Fibroblast of lung (primary cell): ENCODE results near the gene TMEM117. TPM values are rescaled to one million over a fixed set of nuclear protein-coding genes. Genes with fewer than 3 reads are reported as not detected.

Experiments
- DNase-seq, 2 donors: peaks; one replicate each; pipeline versions ENCODE4 v3.0.0 to v3.0.0-alpha.2; 2010; ENCODE audit warnings: low read depth in 2 of 2
- H2AFZ ChIP-seq: 2 replicates; pipeline ENCODE4 v1.5.1; 2012; ENCODE audit warnings: low read length, control low read depth, inconsistent platforms
- H3K27ac ChIP-seq: 2 replicates; pipeline ENCODE4 v1.5.1; 2011; ENCODE audit warnings: low read length, control low read depth; ENCODE audit not compliant: insufficient read depth
- H3K27me3 ChIP-seq: 2 replicates; pipeline ENCODE4 v1.5.1; 2011; ENCODE audit warnings: mild to moderate bottlenecking, low read length; ENCODE audit not compliant: control insufficient read depth, insufficient read depth
- H3K36me3 ChIP-seq: 2 replicates; pipeline ENCODE4 v1.5.1; 2011; ENCODE audit warnings: low read length; ENCODE audit not compliant: control insufficient read depth, insufficient read depth
- H3K4me1 ChIP-seq: 2 replicates; pipeline ENCODE4 v1.5.1; 2011; ENCODE audit warnings: low read length; ENCODE audit not compliant: control insufficient read depth, insufficient read depth; ENCODE audit errors: extremely low read depth
- H3K4me2 ChIP-seq: 2 replicates; pipeline ENCODE4 v1.5.1; 2011; ENCODE audit warnings: low read length, control low read depth; ENCODE audit not compliant: insufficient read depth; ENCODE audit errors: extremely low read depth
- H3K4me3 ChIP-seq, 4 experiments: fragments of 200-600 bp in 1 of 4; sonication (generic) in 1 of 4; replicated peaks in 1 of 4; 2 replicates each; pipeline ENCODE4 v1.5.1; 2011 to 2016; ENCODE audit warnings: low read length in 4 of 4, low read depth in 3 of 4, mild to moderate bottlenecking in 3 of 4, control low read depth in 2 of 4, inconsistent platforms in 1 of 4, mixed read lengths in 1 of 4; ENCODE audit not compliant: insufficient read depth in 1 of 4; ENCODE audit errors: control extremely low read depth in 1 of 4
- H3K79me2 ChIP-seq: 2 replicates; pipeline ENCODE4 v1.5.1; 2012; ENCODE audit warnings: mild to moderate bottlenecking, low read length, inconsistent platforms; ENCODE audit not compliant: control insufficient read depth, insufficient read depth
- H3K9ac ChIP-seq: 2 replicates; pipeline ENCODE4 v1.5.1; 2011; ENCODE audit warnings: mild to moderate bottlenecking, low read length, control low read depth; ENCODE audit not compliant: insufficient read depth
- H3K9me3 ChIP-seq: 2 replicates; pipeline ENCODE4 v1.5.1; 2012; ENCODE audit warnings: low read depth, low read length; ENCODE audit not compliant: control insufficient read depth, insufficient read depth
- H4K20me1 ChIP-seq: 2 replicates; pipeline ENCODE4 v1.5.1; 2011; ENCODE audit warnings: low read length; ENCODE audit not compliant: control insufficient read depth, insufficient read depth; ENCODE audit errors: extremely low read depth
- CTCF ChIP-seq, 2 donors: IDR thresholded peaks in 1 of 2; conservative IDR thresholded peaks in 1 of 2; 1 replicate in 1 of 2; 2 replicates in 1 of 2; pipeline ENCODE4 v1.5.1; 2011 to 2012; ENCODE audit warnings: low read length in 2 of 2, control low read depth in 1 of 2, inconsistent platforms in 1 of 2, low read depth in 1 of 2, mild to moderate bottlenecking in 1 of 2
- EZH2 ChIP-seq: IDR thresholded peaks from 2 replicates; pipeline ENCODE4 v1.5.1; 2012; ENCODE audit warnings: low read length, control low read depth, mild to moderate bottlenecking; ENCODE audit errors: missing control alignments
- polyA plus RNA-seq, 2 donors: library from polyadenylated mRNA; depleted of rRNA in 1 of 2; stranded (reverse) in 1 of 2; unstranded in 1 of 2; fragments of >200 nt; gene quantifications; 2 replicates each; pipeline ENCODE4 v1.2.1, GENCODE V29; 2011 to 2012; ENCODE audit warnings: missing spikeins in 1 of 2
- total RNA-seq: library from RNA; depleted of rRNA; stranded (reverse); fragments of >200 nt; gene quantifications from 2 replicates; pipeline ENCODE4 v1.2.1, GENCODE V29; 2014

The TMEM117 gene
- total and polyA plus RNA-seq, 2 donors (not counting 1 experiment from before 2014, with no cell fraction given): 7.6 to 7.8 TPM

GRCh38 chr12:44431647-44432343 is 595.9 kb downstream of the TMEM117 start:
- TF ChIP-seq EZH2 (no peak), CTCF (conservative IDR thresholded peaks at IDR 0.05 in 1 of 2, IDR thresholded peaks at IDR 0.05 in 1 of 2; ENCODE audit: low read depth in 1 of 2, low read length in 2 of 2) (no peak)
- Histone ChIP-seq H2AFZ (no peak overlapping the region), H3K9ac (no peak overlapping the region), H3K27ac (no peak overlapping the region), H3K9me3 (no peaks in the 10 kb centered on the region), H3K4me3 (no peak overlapping the region), H3K4me2 (no peak overlapping the region), H3K79me2 (no peaks in the 10 kb centered on the region), H3K36me3 (no peaks in the 10 kb centered on the region), H3K27me3 (no peaks in the 10 kb centered on the region), H4K20me1 (no peaks in the 10 kb centered on the region), H3K4me1 (no peaks in the 10 kb centered on the region)
- DNase-seq: no peak

GRCh38 chr12:44433659-44434058 is 597.8 kb downstream of the TMEM117 start:
- no peak overlapping the region for H3K9ac ChIP-seq
- H3K4me3 ChIP-seq: no peak overlapping the region
- no peaks in the 10 kb centered on the region for H3K36me3 ChIP-seq
- H4K20me1 ChIP-seq: no peaks in the 10 kb centered on the region
- DNase-seq: no peak
- no peak overlapping the region for H2AFZ ChIP-seq
- no peaks in the 10 kb centered on the region for H3K79me2 ChIP-seq
- no peaks in the 10 kb centered on the region for H3K4me1 ChIP-seq
- no peaks in the 10 kb centered on the region for H3K9me3 ChIP-seq
- no peaks in the 10 kb centered on the region for H3K27me3 ChIP-seq
- no peak overlapping the region for H3K27ac ChIP-seq
- no peak overlapping the region for H3K4me2 ChIP-seq
- no peak for TF ChIP-seq EZH2
- TF ChIP-seq CTCF (conservative IDR thresholded peaks at IDR 0.05 in 1 of 2, IDR thresholded peaks at IDR 0.05 in 1 of 2; ENCODE audit: low read depth in 1 of 2, low read length in 2 of 2): no peak

- H2AFZ ChIP-seq: no peak overlapping the region
- no peak overlapping the region for H3K9ac ChIP-seq
- no peaks in the 10 kb centered on the region for H3K79me2 ChIP-seq
- H3K4me2 ChIP-seq: no peak overlapping the region
- no peaks in the 10 kb centered on the region for H3K9me3 ChIP-seq
- no peak for DNase-seq
- H3K27ac ChIP-seq: no peak overlapping the region
- H3K36me3 ChIP-seq: no peaks in the 10 kb centered on the region
- no peaks in the 10 kb centered on the region for H3K4me1 ChIP-seq
- H3K4me3 ChIP-seq: no peak overlapping the region
- no peaks in the 10 kb centered on the region for H3K27me3 ChIP-seq
- no peaks in the 10 kb centered on the region for H4K20me1 ChIP-seq
- no peak for TF ChIP-seq CTCF (conservative IDR thresholded peaks at IDR 0.05 in 1 of 2, IDR thresholded peaks at IDR 0.05 in 1 of 2; ENCODE audit: low read depth in 1 of 2, low read length in 2 of 2)
- no peak for TF ChIP-seq EZH2
Observed at GRCh38 chr12:44436756-44437155, 600.9 kb downstream of the TMEM117 start.

Other genes with a start within 250 kb of the TMEM117 start
- 14.4 and 17.0 TPM in 2 replicates for gene PUS7L, start 77.3 kb upstream of the TMEM117 start, total RNA-seq
- gene PUS7L, start 77.3 kb upstream of the TMEM117 start, polyA plus RNA-seq: 10.9 and 11.2 TPM in 2 replicates
- gene IRAK4, start 77.1 kb upstream of the TMEM117 start, total RNA-seq: 20.0 and 27.6 TPM in 2 replicates
- gene IRAK4, start 77.1 kb upstream of the TMEM117 start, polyA plus RNA-seq: 19.4 and 19.7 TPM in 2 replicates
- gene TWF1, start 29.8 kb upstream of the TMEM117 start, total RNA-seq: 140 and 167 TPM in 2 replicates
- gene TWF1, start 29.8 kb upstream of the TMEM117 start, polyA plus RNA-seq: 117 TPM in 2 replicates